Measurements from ENCODE around the gene SAMMSON.

SAMMSON gene

GRCh38 chr3:70071138-70071537, 71.6 kb downstream of the SAMMSON start:
- Histone ChIP-seq H3K9ac (no peak overlapping the region), H2AFZ (no peak overlapping the region), H3K4me2 (ENCODE audit: low read length) (no peak overlapping the region), H3K27ac (no peak overlapping the region), H3K4me1 (no peaks in the 10 kb centered on the region), H3K27me3 (ENCODE audit: control insufficient read depth, insufficient read depth, low read length) (no peaks in the 10 kb centered on the region), H3K79me2 (no peaks in the 10 kb centered on the region), H3K4me3 (ENCODE audit: low read depth, low read length) (no peak overlapping the region), H3K9me3 (ENCODE audit: control insufficient read depth, low read length) (no peaks in the 10 kb centered on the region), H3K36me3 (ENCODE audit: control insufficient read depth, insufficient read depth, low read length) (no peaks in the 10 kb centered on the region)
- no peak for TF ChIP-seq CTCF (IDR thresholded peaks at IDR 0.05)

GRCh38 chr3:70072180-70072579, 72.6 kb downstream of the SAMMSON start:
- Histone ChIP-seq H3K4me3 (ENCODE audit: low read depth, low read length) (no peak overlapping the region), H3K36me3 (ENCODE audit: control insufficient read depth, insufficient read depth, low read length) (no peaks in the 10 kb centered on the region), H3K79me2 (no peaks in the 10 kb centered on the region), H3K4me1 (no peaks in the 10 kb centered on the region), H3K9ac (no peak overlapping the region), H3K9me3 (ENCODE audit: control insufficient read depth, low read length) (no peaks in the 10 kb centered on the region), H3K27me3 (ENCODE audit: control insufficient read depth, insufficient read depth, low read length) (no peaks in the 10 kb centered on the region), H3K27ac (no peak overlapping the region), H3K4me2 (ENCODE audit: low read length) (no peak overlapping the region), H2AFZ (peak overlapping the region; percentile 10)
- no peak for TF ChIP-seq CTCF (IDR thresholded peaks at IDR 0.05)

GRCh38 chr3:70072754-70073153, 73.2 kb downstream of the SAMMSON start:
- H2AFZ ChIP-seq = no peak overlapping the region
- no peaks in the 10 kb centered on the region for H3K27me3 ChIP-seq (ENCODE audit: control insufficient read depth, insufficient read depth, low read length)
- H3K79me2 ChIP-seq = no peaks in the 10 kb centered on the region
- TF ChIP-seq CTCF (IDR thresholded peaks at IDR 0.05) = no peak
- no peak overlapping the region for H3K9ac ChIP-seq
- H3K9me3 ChIP-seq (ENCODE audit: control insufficient read depth, low read length) = no peaks in the 10 kb centered on the region
- no peaks in the 10 kb centered on the region for H3K36me3 ChIP-seq (ENCODE audit: control insufficient read depth, insufficient read depth, low read length)
- H3K27ac ChIP-seq = no peak overlapping the region
- H3K4me1 ChIP-seq = no peaks in the 10 kb centered on the region
- no peak overlapping the region for H3K4me2 ChIP-seq (ENCODE audit: low read length)
- H3K4me3 ChIP-seq (ENCODE audit: low read depth, low read length) = no peak overlapping the region

- no peaks in the 10 kb centered on the region for H3K79me2 ChIP-seq
- TF ChIP-seq CTCF (IDR thresholded peaks at IDR 0.05) = no peak
- H3K36me3 ChIP-seq (ENCODE audit: control insufficient read depth, insufficient read depth, low read length) = no peaks in the 10 kb centered on the region
- H3K4me2 ChIP-seq (ENCODE audit: low read length) = no peak overlapping the region
- H3K4me1 ChIP-seq = no peaks in the 10 kb centered on the region
- H3K9me3 ChIP-seq (ENCODE audit: control insufficient read depth, low read length) = no peaks in the 10 kb centered on the region
- H3K27me3 ChIP-seq (ENCODE audit: control insufficient read depth, insufficient read depth, low read length) = no peaks in the 10 kb centered on the region
- no peak overlapping the region for H3K9ac ChIP-seq
- no peak overlapping the region for H2AFZ ChIP-seq
- H3K4me3 ChIP-seq (ENCODE audit: low read depth, low read length) = no peak overlapping the region
- H3K27ac ChIP-seq = no peak overlapping the region
Measured at GRCh38 chr3:70075101-70075500, 75.6 kb downstream of the SAMMSON start.

GRCh38 chr3:70076396-70076795, 76.9 kb downstream of the SAMMSON start:
- Histone ChIP-seq H3K9me3 (ENCODE audit: control insufficient read depth, low read length) (no peaks in the 10 kb centered on the region), H3K27me3 (ENCODE audit: control insufficient read depth, insufficient read depth, low read length) (no peaks in the 10 kb centered on the region), H2AFZ (no peak overlapping the region), H3K4me2 (ENCODE audit: low read length) (no peak overlapping the region), H3K4me3 (ENCODE audit: low read depth, low read length) (no peak overlapping the region), H3K27ac (no peak overlapping the region), H3K9ac (no peak overlapping the region), H3K36me3 (ENCODE audit: control insufficient read depth, insufficient read depth, low read length) (no peaks in the 10 kb centered on the region), H3K4me1 (no peaks in the 10 kb centered on the region), H3K79me2 (no peaks in the 10 kb centered on the region)
- no peak for TF ChIP-seq CTCF (IDR thresholded peaks at IDR 0.05)

Measured in parathyroid adenoma (tissue), 2 donors.